SK-N-SH (cell line): ENCODE data around the gene FGG. TPM values are rescaled to one million over a fixed set of nuclear protein-coding genes. Genes with fewer than 3 reads are reported as not detected.

ENCODE experiments used
- CTCF ChIA-PET: fragments of 300-600, 350-600 bp; formaldehyde crosslinking; extraction: SDS; loops from one replicate; lab custom pipeline; 2021; lab: Yijun Ruan, JAX
- POLR2A ChIA-PET: fragments of 350-600 bp; sonication (Branson Sonifier 250); formaldehyde crosslinking; extraction: SDS; loops from one replicate; lab custom pipeline; 2020; ENCODE audit warnings: antibody characterized with exemption, inconsistent platforms; lab: Yijun Ruan, JAX
- DNase-seq: peaks from one replicate; pipeline ENCODE4 v3.0.0; 2012
- H2AFZ ChIP-seq: fragments of 200-600 bp; sonication (generic); 2 replicates; pipeline ENCODE4 v1.8.1; 2016; ENCODE audit warnings: antibody characterized with exemption, mild to moderate bottlenecking, low read depth
- H3F3A ChIP-seq: fragments of 200-600 bp; sonication (generic); replicated peaks from 2 replicates; pipeline ENCODE3; 2016; ENCODE audit warnings: antibody characterized with exemption, mild to moderate bottlenecking; ENCODE audit not compliant: insufficient read depth
- H3K27ac ChIP-seq, 2 experiments: fragments of 200-500 bp in 1 of 2; fragments of 200-600 bp in 1 of 2; sonication (Bioruptor generic) in 1 of 2; sonication (generic), shearing (Covaris generic) in 1 of 2; 2 replicates each; pipeline versions ENCODE4 v1.5.1 to v1.6.1; 2014 to 2016; ENCODE audit warnings: low read depth in 2 of 2, inconsistent platforms in 1 of 2, low read length in 1 of 2, mild to moderate bottlenecking in 1 of 2, mixed read lengths in 1 of 2
- H3K27me3 ChIP-seq: fragments of 200-600 bp; sonication (generic), shearing (Covaris generic); 2 replicates; pipeline ENCODE4 v1.6.1; 2016; ENCODE audit warnings: mixed run types; ENCODE audit not compliant: insufficient read depth
- H3K36me3 ChIP-seq, 2 experiments: fragments of 200-500 bp in 1 of 2; fragments of 200-600 bp in 1 of 2; sonication (Bioruptor generic) in 1 of 2; sonication (generic) in 1 of 2; replicated peaks in 1 of 2; 2 replicates each; pipeline versions ENCODE3 to v1.5.1; 2014 to 2016; ENCODE audit warnings: low read length in 1 of 2, mild to moderate bottlenecking in 1 of 2; ENCODE audit not compliant: insufficient read depth in 2 of 2, control insufficient read depth in 1 of 2
- H3K4me1 ChIP-seq, 2 experiments: fragments of 200-500 bp in 1 of 2; fragments of 200-600 bp in 1 of 2; sonication (Bioruptor generic) in 1 of 2; sonication (generic), shearing (Covaris generic) in 1 of 2; 2 replicates each; pipeline versions ENCODE4 v1.5.1 to v1.6.1; 2014 to 2016; ENCODE audit warnings: low read depth in 1 of 2, low read length in 1 of 2, mixed run types in 1 of 2; ENCODE audit not compliant: insufficient read depth in 2 of 2, control insufficient read depth in 1 of 2
- H3K4me2 ChIP-seq: fragments of 200-600 bp; sonication (generic), shearing (Covaris generic); 2 replicates; pipeline ENCODE4 v1.6.1; 2017; ENCODE audit warnings: mixed run types
- H3K4me3 ChIP-seq, 2 experiments: fragments of 200-500 bp in 1 of 2; fragments of 200-600 bp in 1 of 2; sonication (Bioruptor generic) in 1 of 2; sonication (generic), shearing (Covaris generic) in 1 of 2; 2 replicates each; pipeline versions ENCODE4 v1.5.1 to v1.8.1; 2014 to 2016; ENCODE audit warnings: low read depth in 2 of 2, inconsistent platforms in 1 of 2, low read length in 1 of 2, mild to moderate bottlenecking in 1 of 2, mixed read lengths in 1 of 2, moderate library complexity in 1 of 2
- H3K79me2 ChIP-seq: fragments of 200-600 bp; sonication (generic); 2 replicates; pipeline ENCODE4 v1.8.1; 2017; ENCODE audit warnings: mild to moderate bottlenecking; ENCODE audit not compliant: insufficient read depth
- H3K9ac ChIP-seq: fragments of 200-600 bp; sonication (generic); 2 replicates; pipeline ENCODE4 v1.6.1; 2017; ENCODE audit warnings: mixed run types
- H3K9me2 ChIP-seq: fragments of 200-600 bp; sonication (generic); 2 replicates; pipeline ENCODE4 v1.6.1; 2017; ENCODE audit warnings: mixed run types
- H3K9me3 ChIP-seq: fragments of 200-600 bp; sonication (generic); 2 replicates; pipeline ENCODE4 v1.6.1; 2017; ENCODE audit warnings: mixed run types, mild to moderate bottlenecking, moderate library complexity
- H4K20me1 ChIP-seq: fragments of 200-600 bp; sonication (generic); 2 replicates; pipeline ENCODE4 v1.6.1; 2017; ENCODE audit warnings: mild to moderate bottlenecking, mixed run types; ENCODE audit not compliant: insufficient read depth
- CHD2 ChIP-seq: fragments of 150-350 bp; IDR thresholded peaks from 2 replicates; pipeline ENCODE4 v1.6.1; 2018; ENCODE audit warnings: low read length; ENCODE audit not compliant: partially characterized antibody
- EP300 ChIP-seq, 2 experiments: IDR thresholded peaks; 2 replicates each; pipeline versions ENCODE4 v1.4.0 to v1.6.1; 2012; ENCODE audit warnings: borderline replicate concordance in 1 of 2, low read depth in 1 of 2, low read length in 1 of 2
- EZH2phosphoT487 ChIP-seq: fragments of 200-600 bp; sonication (generic); IDR thresholded peaks from 2 replicates; pipeline ENCODE4 v1.6.1; 2017; ENCODE audit warnings: low read depth, mixed run types, mild to moderate bottlenecking, antibody characterized with exemption, moderate library complexity, borderline replicate concordance
- FOSL2 ChIP-seq: IDR thresholded peaks from 2 replicates; pipeline ENCODE4 v1.4.0; 2012; ENCODE audit warnings: low read depth, mild to moderate bottlenecking, moderate library complexity, borderline replicate concordance
- FOXJ3 ChIP-seq: sonication (generic); formaldehyde crosslinking; IDR thresholded peaks from 2 replicates; pipeline ENCODE4 v1.5.1; 2020; ENCODE audit warnings: mild to moderate bottlenecking, missing genetic modification reagents
- FOXM1 ChIP-seq: IDR thresholded peaks from 2 replicates; pipeline ENCODE4 v1.4.0; 2012; ENCODE audit warnings: low read depth, mild to moderate bottlenecking
- JUND ChIP-seq: IDR thresholded peaks from 2 replicates; pipeline ENCODE4 v1.4.0; 2012
- MXI1 ChIP-seq: IDR thresholded peaks from 2 replicates; pipeline ENCODE4 v1.6.1; 2012; ENCODE audit warnings: mild to moderate bottlenecking, low read depth, low read length, improper control_type of control experiment
- RCOR1 ChIP-seq: fragments of 150-350 bp; IDR thresholded peaks from 2 replicates; pipeline ENCODE4 v1.6.1; 2017; ENCODE audit warnings: antibody characterized with exemption, low read length
- SIN3A ChIP-seq: IDR thresholded peaks from 2 replicates; pipeline ENCODE4 v1.6.1; 2012; ENCODE audit warnings: low read depth, mild to moderate bottlenecking, low read length, moderate library complexity, borderline replicate concordance
- SMC3 ChIP-seq: IDR thresholded peaks from 2 replicates; pipeline ENCODE4 v1.6.1; 2012; ENCODE audit warnings: low read depth, low read length, improper control_type of control experiment
- TAF1 ChIP-seq: IDR thresholded peaks from 2 replicates; pipeline ENCODE4 v1.6.1; 2012; ENCODE audit warnings: low read depth, mild to moderate bottlenecking, low read length, moderate library complexity, borderline replicate concordance
- TCF12 ChIP-seq: IDR thresholded peaks from 2 replicates; pipeline ENCODE4 v1.4.0; 2012
- WGBS: methylation state at CpG from one replicate; pipeline ENCODE4 v1.1.6; 2017; ENCODE audit warnings: low lambda C conversion rate; 5-methylcytosine and 5-hydroxymethylcytosine counted together
- polyA plus RNA-seq, 3 experiments: library from polyadenylated mRNA; depleted of rRNA; stranded (reverse); fragments of >200 nt; gene quantifications; 2 replicates each; pipeline ENCODE4 v1.2.3, GENCODE V29; 2012
- TF ChIP-seq, protein P1 (sequence below): fragments of 150-350 bp; IDR thresholded peaks from 2 replicates; pipeline ENCODE4 v1.6.1; 2016; ENCODE audit warnings: mild to moderate bottlenecking, low read depth, low read length
- TF ChIP-seq, protein P2 (sequence below): IDR thresholded peaks from 2 replicates; pipeline ENCODE4 v1.6.1; 2012; ENCODE audit warnings: mild to moderate bottlenecking, low read depth, low read length, moderate library complexity

The FGG gene
- polyA plus RNA-seq, 1 of the 3 experiments (the other 2 are of a cell fraction), result not detected

GRCh38 chr4:154588198-154588597 lies 24.3 kb downstream of the FGG start:
- Histone ChIP-seq H3K9me3 (no peaks in the 10 kb centered on the region), H2AFZ (no peak overlapping the region), H3K27me3 (peaks cover 17% of the 10 kb centered on the region), H3K27ac (no peak overlapping the region), H3K9me2 (no peaks in the 10 kb centered on the region), H3K36me3 (no peaks in the 10 kb centered on the region), H3K4me1 (no peaks in the 10 kb centered on the region), H3K4me3 (no peak overlapping the region), H3K4me2 (no peak overlapping the region), H3K79me2 (no peaks in the 10 kb centered on the region), H3F3A (no peaks in the 10 kb centered on the region), H3K9ac (no peak overlapping the region), H4K20me1 (no peaks in the 10 kb centered on the region)
- no peak for DNase-seq
- CTCF ChIA-PET, result interaction anchor here (0.9 to 1.2 kb wide), 4 partner anchors 30 to 36 kb away, joined by 3 read pairs; no protein-coding TSS in a partner anchor
- 8% methylated on average over 2 of the region's 2 CpGs for WGBS
- TF ChIP-seq TCF12 (no peak), FOXJ3 (no peak), FOSL2 (no peak), FOXM1 (no peak), RCOR1 (no peak), EP300 (IDR thresholded peaks at IDR 0.05; ENCODE audit: borderline replicate concordance in 1 of 2, low read depth in 1 of 2, low read length in 1 of 2) (no peak), SMC3 (no peak), JUND (no peak), MXI1 (no peak), EZH2phosphoT487 (no peak), SIN3A (no peak), TAF1 (no peak), CHD2 (no peak)
- TF ChIP-seq, protein P1, sequence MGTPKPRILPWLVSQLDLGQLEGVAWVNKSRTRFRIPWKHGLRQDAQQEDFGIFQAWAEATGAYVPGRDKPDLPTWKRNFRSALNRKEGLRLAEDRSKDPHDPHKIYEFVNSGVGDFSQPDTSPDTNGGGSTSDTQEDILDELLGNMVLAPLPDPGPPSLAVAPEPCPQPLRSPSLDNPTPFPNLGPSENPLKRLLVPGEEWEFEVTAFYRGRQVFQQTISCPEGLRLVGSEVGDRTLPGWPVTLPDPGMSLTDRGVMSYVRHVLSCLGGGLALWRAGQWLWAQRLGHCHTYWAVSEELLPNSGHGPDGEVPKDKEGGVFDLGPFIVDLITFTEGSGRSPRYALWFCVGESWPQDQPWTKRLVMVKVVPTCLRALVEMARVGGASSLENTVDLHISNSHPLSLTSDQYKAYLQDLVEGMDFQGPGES, result no peak
- TF ChIP-seq, protein P2, sequence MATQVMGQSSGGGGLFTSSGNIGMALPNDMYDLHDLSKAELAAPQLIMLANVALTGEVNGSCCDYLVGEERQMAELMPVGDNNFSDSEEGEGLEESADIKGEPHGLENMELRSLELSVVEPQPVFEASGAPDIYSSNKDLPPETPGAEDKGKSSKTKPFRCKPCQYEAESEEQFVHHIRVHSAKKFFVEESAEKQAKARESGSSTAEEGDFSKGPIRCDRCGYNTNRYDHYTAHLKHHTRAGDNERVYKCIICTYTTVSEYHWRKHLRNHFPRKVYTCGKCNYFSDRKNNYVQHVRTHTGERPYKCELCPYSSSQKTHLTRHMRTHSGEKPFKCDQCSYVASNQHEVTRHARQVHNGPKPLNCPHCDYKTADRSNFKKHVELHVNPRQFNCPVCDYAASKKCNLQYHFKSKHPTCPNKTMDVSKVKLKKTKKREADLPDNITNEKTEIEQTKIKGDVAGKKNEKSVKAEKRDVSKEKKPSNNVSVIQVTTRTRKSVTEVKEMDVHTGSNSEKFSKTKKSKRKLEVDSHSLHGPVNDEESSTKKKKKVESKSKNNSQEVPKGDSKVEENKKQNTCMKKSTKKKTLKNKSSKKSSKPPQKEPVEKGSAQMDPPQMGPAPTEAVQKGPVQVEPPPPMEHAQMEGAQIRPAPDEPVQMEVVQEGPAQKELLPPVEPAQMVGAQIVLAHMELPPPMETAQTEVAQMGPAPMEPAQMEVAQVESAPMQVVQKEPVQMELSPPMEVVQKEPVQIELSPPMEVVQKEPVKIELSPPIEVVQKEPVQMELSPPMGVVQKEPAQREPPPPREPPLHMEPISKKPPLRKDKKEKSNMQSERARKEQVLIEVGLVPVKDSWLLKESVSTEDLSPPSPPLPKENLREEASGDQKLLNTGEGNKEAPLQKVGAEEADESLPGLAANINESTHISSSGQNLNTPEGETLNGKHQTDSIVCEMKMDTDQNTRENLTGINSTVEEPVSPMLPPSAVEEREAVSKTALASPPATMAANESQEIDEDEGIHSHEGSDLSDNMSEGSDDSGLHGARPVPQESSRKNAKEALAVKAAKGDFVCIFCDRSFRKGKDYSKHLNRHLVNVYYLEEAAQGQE, result no peak
- POLR2A ChIA-PET, result no interaction called here
